GM21737 (cell line): ENCODE results near the gene LYZL6.
"Not testable (repeated sequence)": the region's sequence is repeated elsewhere in the genome, so short reads cannot be mapped to it uniquely, and the experiment has no call there.

Experiments used
- ATAC-seq: cut with Tn5 transposase; IDR thresholded peaks from one replicate; pipeline ENCODE4 v1.9.1; 2021; ENCODE audit warnings: mild to moderate bottlenecking, moderate library complexity; ENCODE audit not compliant: unreplicated experiment

The LYZL6 gene

GRCh38 chr17:35909408-35909807 lies 34.1 kb downstream of the LYZL6 start:
- no peak for ATAC-seq

GRCh38 chr17:35907691-35908090 lies 35.8 kb downstream of the LYZL6 start:
- ATAC-seq = no peak

GRCh38 chr17:35906926-35907637 lies 36.4 kb downstream of the LYZL6 start:
- no peak for ATAC-seq

GRCh38 chr17:35906191-35906925 lies 37.2 kb downstream of the LYZL6 start:
- no peak for ATAC-seq

- ATAC-seq = no peak
Measured at GRCh38 chr17:35903451-35903850, 40.1 kb downstream of the LYZL6 start.

GRCh38 chr17:35901631-35902175 lies 41.8 kb downstream of the LYZL6 start:
- ATAC-seq = no peak

GRCh38 chr17:35900708-35901480 lies 42.6 kb downstream of the LYZL6 start:
- no peak for ATAC-seq

- ATAC-seq = no peak
Measured at GRCh38 chr17:35900280-35900679, 43.2 kb downstream of the LYZL6 start.

- no peak for ATAC-seq
Measured at GRCh38 chr17:35898283-35899070, 45.0 kb downstream of the LYZL6 start.

- not testable (repeated sequence) for ATAC-seq
Measured at GRCh38 chr17:35897772-35898171, 45.7 kb downstream of the LYZL6 start.

GRCh38 chr17:35895636-35896587 lies 47.6 kb downstream of the LYZL6 start:
- no peak for ATAC-seq

- ATAC-seq = no peak
Measured at GRCh38 chr17:35894206-35894605, 49.3 kb downstream of the LYZL6 start.

GRCh38 chr17:35893751-35894150 lies 49.8 kb downstream of the LYZL6 start:
- no peak for ATAC-seq

GRCh38 chr17:35892091-35893035 lies 51.1 kb downstream of the LYZL6 start:
- ATAC-seq = no peak

- no peak for ATAC-seq
Measured at GRCh38 chr17:35891269-35891668, 52.2 kb downstream of the LYZL6 start.

- ATAC-seq = no peak
Measured at GRCh38 chr17:35890774-35891155, 52.7 kb downstream of the LYZL6 start.

GRCh38 chr17:35889818-35890773 lies 53.4 kb downstream of the LYZL6 start:
- no peak for ATAC-seq
